K562 (cell line): ENCODE results near the gene SRCAP. TPM values are rescaled to one million over a fixed set of nuclear protein-coding genes. Genes with fewer than 3 reads are reported as not detected.

Experiments used
- CC2D1A ChIP-seq: fragments of 450-650 bp; IDR thresholded peaks from 2 replicates; pipeline ENCODE4 v1.6.1; 2017; ENCODE audit warnings: mild to moderate bottlenecking
- CREB3 ChIP-seq: fragments of 450-650 bp; conservative IDR thresholded peaks from 2 replicates; pipeline ENCODE4 v1.6.1; 2016; ENCODE audit warnings: missing genetic modification characterization, low read depth, mild to moderate bottlenecking, missing compliant biosample characterization, moderate library complexity
- CREB3L1 ChIP-seq: fragments of 450-650 bp; IDR thresholded peaks from 2 replicates; pipeline ENCODE4 v1.6.1; 2014; ENCODE audit warnings: low read depth, mild to moderate bottlenecking, moderate library complexity, borderline replicate concordance
- CXXC5 ChIP-seq: fragments of 250-450 bp; sonication (Bioruptor Pico); IDR thresholded peaks from 2 replicates; pipeline ENCODE4 v1.8.0; 2022; ENCODE audit warnings: inconsistent platforms, mild to moderate bottlenecking, moderate library complexity
- EGR1 ChIP-seq: fragments of 450-650 bp; conservative IDR thresholded peaks from 2 replicates; pipeline ENCODE4 v1.6.1; 2017; ENCODE audit warnings: mild to moderate bottlenecking
- FOXA3 ChIP-seq, 2 experiments: fragments of 450-650 bp in 1 of 2; sonication (generic) in 1 of 2; formaldehyde crosslinking; IDR thresholded peaks in 1 of 2; conservative IDR thresholded peaks in 1 of 2; 2 replicates each; pipeline versions ENCODE4 v1.4.0 to v1.8.0; 2020 to 2022; ENCODE audit warnings: mild to moderate bottlenecking in 2 of 2, missing genetic modification reagents in 1 of 2
- LARP7 ChIP-seq: fragments of 450-650 bp; IDR thresholded peaks from 2 replicates; pipeline ENCODE4 v1.6.1; 2016
- MITF ChIP-seq: IDR thresholded peaks from 2 replicates; pipeline ENCODE4 v1.6.1; 2014; ENCODE audit warnings: antibody characterized with exemption
- NBN ChIP-seq: fragments of 450-650 bp; IDR thresholded peaks from 2 replicates; pipeline ENCODE4 v1.6.1; 2016; ENCODE audit warnings: low read depth, mild to moderate bottlenecking
- NFIC ChIP-seq: fragments of 450-650 bp; IDR thresholded peaks from 2 replicates; pipeline ENCODE4 v1.6.1; 2017; ENCODE audit warnings: mild to moderate bottlenecking, inconsistent platforms
- NR2C2 ChIP-seq, 2 experiments: fragments of 200-800 bp in 1 of 2; sonication (Bioruptor generic) in 1 of 2; sonication (generic) in 1 of 2; formaldehyde crosslinking in 1 of 2; IDR thresholded peaks; 2 replicates each; pipeline versions ENCODE4 v1.6.1 to v1.8.0; 2016 to 2022; ENCODE audit warnings: mild to moderate bottlenecking in 1 of 2, missing compliant biosample characterization in 1 of 2, missing genetic modification characterization in 1 of 2, missing genetic modification reagents in 1 of 2
- NRF1 ChIP-seq, 2 experiments: fragments of 450-650 bp; IDR thresholded peaks in 1 of 2; conservative IDR thresholded peaks in 1 of 2; 2 replicates each; pipeline ENCODE4 v1.6.1; 2014; ENCODE audit warnings: mild to moderate bottlenecking in 2 of 2
- RBFOX2 ChIP-seq: fragments of 200-400 bp; formaldehyde crosslinking; IDR thresholded peaks from 2 replicates; pipeline ENCODE4 v1.6.1; 2017; ENCODE audit warnings: low read depth, mild to moderate bottlenecking, low read length, moderate library complexity
- TAF1 ChIP-seq: IDR thresholded peaks from 2 replicates; pipeline ENCODE4 v1.6.1; 2011; ENCODE audit warnings: mild to moderate bottlenecking, low read length, moderate library complexity; ENCODE audit not compliant: insufficient read depth, control insufficient read depth, severe bottlenecking; ENCODE audit errors: extremely low read depth
- TAF9B ChIP-seq: fragments of 450-650 bp; IDR thresholded peaks from 2 replicates; pipeline ENCODE4 v1.6.1; 2018; ENCODE audit warnings: mild to moderate bottlenecking; ENCODE audit not compliant: partially characterized antibody
- U2AF1 ChIP-seq: fragments of 200-400 bp; formaldehyde crosslinking; optimal IDR thresholded peaks from 2 replicates; pipeline ENCODE3; 2017; ENCODE audit warnings: mild to moderate bottlenecking, low read depth, low read length, moderate library complexity
- U2AF2 ChIP-seq: fragments of 200-400 bp; formaldehyde crosslinking; optimal IDR thresholded peaks from 2 replicates; pipeline ENCODE3; 2017; ENCODE audit warnings: low read depth, mild to moderate bottlenecking, low read length
- ZMIZ1 ChIP-seq, 2 experiments: fragments of 150-350 bp in 1 of 2; IDR thresholded peaks; 2 replicates each; pipeline ENCODE4 v1.6.1; 2012 to 2016; ENCODE audit warnings: low read depth in 2 of 2, low read length in 2 of 2, mild to moderate bottlenecking in 1 of 2, moderate library complexity in 1 of 2
- ZNF311 ChIP-seq: fragments of 250-450 bp; sonication (Bioruptor Pico); IDR thresholded peaks from 2 replicates; pipeline ENCODE4 v1.4.0; 2020; ENCODE audit warnings: mild to moderate bottlenecking, moderate library complexity
- polyA plus RNA-seq, 8 experiments: library from polyadenylated mRNA; depleted of rRNA in 4 of 8; stranded (reverse) in 5 of 8; unstranded in 3 of 8; fragments of >200 nt; fragmentation: Nextera tagmentation in 2 of 8; fragmentation: Illumina TruSeq in 1 of 8; extraction: Ambion mirVana in 2 of 8; extraction: Trizol in 1 of 8; gene quantifications; 2 replicates each; pipeline versions ENCODE4 v1.2.1 to v1.2.3, GENCODE V29; 2011 to 2014; ENCODE audit warnings: inconsistent platforms in 1 of 8, missing spikeins in 1 of 8
- total RNA-seq, 7 experiments: library from RNA; depleted of rRNA in 6 of 7; stranded (reverse); fragments of >200 nt in 6 of 7; fragmentation: Illumina TruSeq in 2 of 7; extraction: Trizol in 2 of 7; gene quantifications; 2 replicates each; pipeline versions ENCODE4 v1.2.1 to v1.2.3, GENCODE V29; 2011 to 2021; ENCODE audit warnings: low replicate concordance in 1 of 7

Gene SRCAP
- total and polyA plus RNA-seq, 9 of the 15 experiments (the other 6 are each of a cell fraction or from before 2014, with no cell fraction given): 0.21 to 62.6 (median 5.8) TPM

- TF ChIP-seq ZMIZ1 (IDR thresholded peaks at IDR 0.05; ENCODE audit: low read depth in 2 of 2, low read length in 2 of 2) (peak in 1 of 2 experiments; percentile 70; a peak in 2 of 4 replicates), CREB3L1 (peak; percentile 96), FOXA3 (CRISPR knock-in tag; conservative IDR thresholded peaks at IDR 0.05 in 1 of 2, IDR thresholded peaks at IDR 0.05 in 1 of 2) (peak in 1 of 2 experiments; percentile 55; a peak in 1 of 4 replicates), LARP7 (peak; percentile 72; the same call in 1 of the 2 replicates), CC2D1A (peak; percentile 55; the same call in 1 of the 2 replicates), NFIC (peak; percentile 68), NR2C2 (CRISPR knock-in tag; IDR thresholded peaks at IDR 0.05) (0 out of 2 replicates have a peak, but pooled peaks have one; percentile 4), NR2C2 (tag; IDR thresholded peaks at IDR 0.05) (no peak), TAF9B (peak; percentile 91), MITF (peak; percentile 5; the same call in 1 of the 2 replicates), EGR1 (peak; percentile 86), U2AF2 (no peak), CXXC5 (CRISPR knock-in tag) (peak; percentile 97), ZNF311 (CRISPR knock-in tag) (no peak), TAF1 (peak; percentile 58), NBN (0 out of 2 replicates have a peak, but pooled peaks have one; percentile 39), U2AF1 (peak; percentile 78), CREB3 (tag) (no peak; the same call in 1 of the 2 replicates), RBFOX2 (peak; percentile 98), NRF1 (conservative IDR thresholded peaks at IDR 0.05 in 1 of 2, IDR thresholded peaks at IDR 0.05 in 1 of 2) (peak; percentile 95 to 96)
Measured at GRCh38 chr16:30698139-30698815, 694 bp upstream of the SRCAP start (continued).
